ENCODE results near the gene HAPLN1.

HAPLN1 gene

GRCh38 chr5:83720836-83721537 is at the start of gene HAPLN1:
Gene HAPLN1, minus strand, starts transcription at chr5:83720855. Its CDS starts 47,332 bp downstream, at chr5:83673523.
- DNase-seq (ENCODE audit: low read depth) = no peak
- no peak for TF ChIP-seq CTCF (conservative IDR thresholded peaks at IDR 0.05; ENCODE audit: control insufficient read depth, insufficient read depth, low read depth, low read length)
- peak within 1 kb of the TSS; percentile 47 for H3K4me3 ChIP-seq (ENCODE audit: control insufficient read depth, low read depth, low read length)

GRCh38 chr5:83767409-83767992 is 46.8 kb upstream of the HAPLN1 start:
- H3K4me3 ChIP-seq (ENCODE audit: control insufficient read depth, low read depth, low read length) = no peak overlapping the region
- peak; percentile 15 for DNase-seq (ENCODE audit: low read depth)
- TF ChIP-seq CTCF (conservative IDR thresholded peaks at IDR 0.05; ENCODE audit: control insufficient read depth, insufficient read depth, low read depth, low read length) = no peak

GRCh38 chr5:83764101-83764500 is 43.4 kb upstream of the HAPLN1 start:
- no peak overlapping the region for H3K4me3 ChIP-seq (ENCODE audit: control insufficient read depth, low read depth, low read length)
- no peak for TF ChIP-seq CTCF (conservative IDR thresholded peaks at IDR 0.05; ENCODE audit: control insufficient read depth, insufficient read depth, low read depth, low read length)
- DNase-seq (ENCODE audit: low read depth) = no peak

GRCh38 chr5:83760579-83760978 is 39.9 kb upstream of the HAPLN1 start:
- no peak for DNase-seq (ENCODE audit: low read depth)
- TF ChIP-seq CTCF (conservative IDR thresholded peaks at IDR 0.05; ENCODE audit: control insufficient read depth, insufficient read depth, low read depth, low read length) = no peak
- H3K4me3 ChIP-seq (ENCODE audit: control insufficient read depth, low read depth, low read length) = no peak overlapping the region

GRCh38 chr5:83752700-83753099 is 32.0 kb upstream of the HAPLN1 start:
- DNase-seq (ENCODE audit: low read depth) = no peak
- TF ChIP-seq CTCF (conservative IDR thresholded peaks at IDR 0.05; ENCODE audit: control insufficient read depth, insufficient read depth, low read depth, low read length) = no peak
- H3K4me3 ChIP-seq (ENCODE audit: control insufficient read depth, low read depth, low read length) = no peak overlapping the region

- no peak overlapping the region for H3K4me3 ChIP-seq (ENCODE audit: control insufficient read depth, low read depth, low read length)
- DNase-seq (ENCODE audit: low read depth) = no peak
- TF ChIP-seq CTCF (conservative IDR thresholded peaks at IDR 0.05; ENCODE audit: control insufficient read depth, insufficient read depth, low read depth, low read length) = no peak
These were observed 30.5 kb upstream of the HAPLN1 start for GRCh38 chr5:83751201-83751600.
